GM21390 (cell line): ENCODE data around the gene RRAGB.
"Not testable (repeated sequence)": the region's sequence is repeated elsewhere in the genome, so short reads cannot be mapped to it uniquely, and the experiment has no call there.

Experiments
- ATAC-seq: cut with Tn5 transposase; IDR thresholded peaks from one replicate; pipeline ENCODE4 v1.9.1; 2021; ENCODE audit not compliant: unreplicated experiment

RRAGB gene, protein sequence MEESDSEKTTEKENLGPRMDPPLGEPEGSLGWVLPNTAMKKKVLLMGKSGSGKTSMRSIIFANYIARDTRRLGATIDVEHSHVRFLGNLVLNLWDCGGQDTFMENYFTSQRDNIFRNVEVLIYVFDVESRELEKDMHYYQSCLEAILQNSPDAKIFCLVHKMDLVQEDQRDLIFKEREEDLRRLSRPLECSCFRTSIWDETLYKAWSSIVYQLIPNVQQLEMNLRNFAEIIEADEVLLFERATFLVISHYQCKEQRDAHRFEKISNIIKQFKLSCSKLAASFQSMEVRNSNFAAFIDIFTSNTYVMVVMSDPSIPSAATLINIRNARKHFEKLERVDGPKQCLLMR

DNA sequence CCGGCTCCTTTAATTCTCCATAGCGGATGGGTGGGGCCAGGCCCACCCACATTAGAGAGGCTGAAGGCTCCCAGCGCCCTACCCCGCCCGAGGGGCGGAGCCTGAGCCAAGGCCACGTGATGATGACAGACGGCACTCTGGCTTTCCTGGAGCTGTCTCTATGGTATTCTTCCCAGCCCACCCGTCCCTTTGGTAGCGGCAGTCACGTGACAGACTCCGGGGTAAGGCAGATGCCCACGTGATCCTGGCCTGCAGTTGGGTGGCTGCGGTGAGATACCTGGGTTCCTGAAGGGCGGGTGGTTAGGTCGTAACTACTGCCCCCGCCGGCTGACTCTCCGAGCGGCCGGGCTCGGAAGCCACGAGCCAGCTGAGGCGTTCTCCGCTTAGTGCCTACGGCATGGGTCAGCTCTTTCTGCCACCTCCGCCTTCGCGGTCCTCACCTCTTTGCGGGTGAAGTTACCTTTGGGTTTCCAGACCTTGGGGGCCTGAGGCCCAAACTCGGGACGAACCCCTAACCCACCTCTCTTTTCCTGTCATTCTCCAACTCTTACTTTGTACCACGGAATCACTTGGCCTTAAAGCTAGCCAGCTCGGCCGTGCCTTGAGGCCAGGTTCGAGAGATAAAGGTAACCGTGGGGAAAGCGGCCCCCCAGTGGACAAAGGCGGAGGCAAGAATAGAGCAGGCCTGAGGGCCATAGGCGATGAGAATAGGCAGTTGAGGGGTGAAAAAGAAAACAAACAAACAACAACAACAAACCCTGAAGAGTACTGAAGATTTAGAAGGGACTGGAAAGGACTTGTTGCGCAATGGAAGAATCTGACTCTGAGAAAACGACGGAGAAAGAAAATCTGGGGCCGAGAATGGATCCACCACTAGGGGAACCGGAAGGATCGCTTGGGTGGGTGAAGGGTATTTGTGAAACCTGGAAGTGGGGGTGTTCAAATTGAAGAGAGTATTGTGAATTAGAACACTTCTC, at the start of gene RRAGB:
TSS of gene RRAGB (plus strand) at position 229 of the 977 bp plus-strand sequence. CDS start at position 808, 579 bp downstream.
- ATAC-seq: peak; percentile 98

DNA sequence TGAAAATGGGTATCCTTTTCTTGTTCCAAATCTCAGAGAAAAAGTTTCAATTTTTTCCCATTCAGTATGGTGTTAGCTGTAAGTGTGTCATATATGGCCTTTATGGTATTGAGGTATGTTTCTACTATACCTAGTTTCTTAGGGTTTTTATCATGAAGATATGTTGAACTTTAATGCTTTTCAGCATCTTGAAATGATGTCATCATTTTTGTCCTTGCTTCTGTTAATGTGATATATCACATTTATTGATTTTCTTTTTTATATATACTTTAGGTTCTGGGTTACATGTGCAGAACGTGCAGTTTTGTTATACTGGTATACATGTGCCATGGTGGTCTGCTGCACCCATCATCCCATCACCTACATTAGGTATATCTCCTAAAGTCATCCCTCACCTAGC, 49.5 kb upstream of the RRAGB start:
- no peak for ATAC-seq

DNA sequence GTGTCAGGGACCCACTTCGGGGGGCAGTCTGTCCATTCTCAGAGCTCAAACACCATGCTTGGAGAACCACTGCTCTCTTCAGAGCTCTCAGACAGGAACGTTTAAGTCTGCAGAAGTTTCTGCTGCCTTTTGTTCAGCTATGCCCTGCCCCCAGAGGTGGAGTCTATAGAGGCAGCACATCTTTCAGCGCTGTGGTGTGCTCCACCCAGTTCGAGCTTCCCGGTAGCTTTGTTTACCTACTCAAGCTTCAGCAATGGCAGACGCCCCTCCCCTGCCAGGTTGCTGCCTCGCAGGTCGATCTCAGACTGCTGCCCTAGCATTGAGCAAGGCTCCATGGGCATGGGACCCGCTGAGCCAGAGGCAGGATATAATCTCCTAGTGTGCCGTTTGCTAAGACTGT, 29.0 kb upstream of the RRAGB start:
- not testable (repeated sequence) for ATAC-seq

DNA sequence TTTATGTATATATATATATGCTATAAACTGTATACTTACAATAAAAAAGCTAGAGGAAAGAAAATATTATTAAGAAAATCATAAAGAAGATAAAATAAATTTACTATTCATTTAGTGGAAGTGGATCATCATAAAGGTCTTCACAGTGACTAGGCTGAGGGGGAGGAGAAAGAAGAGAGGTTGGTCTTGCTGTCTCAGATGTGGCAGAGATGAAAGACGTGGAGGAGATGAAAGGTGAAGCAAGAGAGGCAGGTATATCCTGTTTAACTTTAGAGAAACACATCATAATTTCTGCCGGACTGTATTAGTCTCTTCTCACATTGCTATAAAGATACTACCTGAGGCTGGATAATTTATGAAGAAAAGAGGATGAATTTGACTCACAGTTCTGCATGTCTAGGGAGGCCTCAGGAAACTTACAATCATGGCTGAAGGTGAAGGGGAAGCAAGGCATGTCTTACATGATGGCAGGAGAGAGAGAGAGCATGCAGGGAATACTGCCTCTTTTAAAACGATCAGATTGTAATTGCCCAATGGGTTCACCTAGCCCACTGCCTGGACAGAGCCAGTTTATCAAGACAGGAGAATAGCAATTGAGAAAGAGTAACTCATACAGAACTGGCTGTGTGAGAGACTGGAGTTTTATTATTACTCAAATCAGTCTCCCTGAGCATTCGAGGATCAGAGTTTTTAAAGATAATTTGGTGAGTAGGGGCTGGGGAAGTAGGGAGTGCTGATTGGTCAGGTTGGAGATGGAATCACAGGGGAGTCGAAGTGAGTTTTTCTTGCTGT, 22.1 kb upstream of the RRAGB start:
- ATAC-seq: no peak

DNA sequence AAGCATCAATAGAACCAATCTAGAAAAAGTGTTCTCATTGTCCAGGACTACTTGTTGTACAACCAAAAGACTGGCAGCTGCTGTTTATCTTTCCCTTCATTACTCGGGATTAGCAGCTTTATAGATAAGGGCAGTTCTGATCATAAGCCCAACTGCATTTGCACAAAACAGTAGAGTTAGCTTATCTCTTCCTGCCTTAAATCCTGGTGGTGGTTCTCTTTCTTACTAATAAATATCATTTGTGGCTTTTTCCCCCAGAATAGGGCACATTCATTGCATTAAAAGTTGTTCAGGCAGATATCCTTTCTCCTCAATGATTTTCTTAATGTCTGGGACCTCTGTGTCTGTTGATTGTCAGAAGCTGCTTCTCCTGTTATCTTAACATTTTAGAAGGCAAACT, 20.2 kb upstream of the RRAGB start:
- ATAC-seq: no peak

DNA sequence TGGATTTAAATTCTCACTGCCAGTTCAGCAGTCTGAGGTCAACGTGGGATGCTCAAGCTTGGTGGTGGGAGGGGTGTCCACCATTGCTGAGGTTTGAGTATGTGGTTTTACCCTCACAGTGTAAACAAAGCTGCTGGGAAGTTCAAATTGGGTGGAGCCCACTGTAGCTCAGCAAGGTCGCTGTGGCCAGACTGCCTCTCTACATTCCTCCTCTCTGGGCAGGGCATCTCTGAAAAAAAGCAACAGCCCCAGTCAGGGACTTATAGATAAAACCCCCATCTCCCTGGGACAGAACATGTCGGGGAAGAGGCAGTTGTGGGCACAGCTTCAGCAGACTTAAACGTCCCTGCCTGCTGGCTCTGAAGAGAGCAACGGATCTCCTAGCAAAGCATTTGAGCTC, 14.9 kb upstream of the RRAGB start:
- ATAC-seq: no peak

DNA sequence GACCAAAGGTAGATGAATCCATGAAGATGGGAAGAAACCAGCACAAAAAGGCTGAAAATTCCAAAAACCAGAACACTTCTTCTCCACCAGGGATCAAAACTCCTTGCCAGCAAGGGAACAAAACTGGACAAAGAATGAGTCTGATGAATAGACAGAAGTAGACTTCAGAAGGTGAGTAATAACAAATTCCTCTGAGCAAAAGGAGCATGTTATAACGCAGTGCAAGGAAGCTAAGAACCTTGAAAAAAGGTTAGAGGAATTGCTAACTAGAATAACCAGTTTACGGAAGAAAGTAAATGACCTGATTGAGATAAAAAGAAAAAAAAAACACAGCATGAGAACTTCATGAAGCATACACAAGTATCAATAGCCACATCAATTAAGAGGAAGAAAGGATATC, 14.1 kb upstream of the RRAGB start:
- ATAC-seq: not testable (repeated sequence)

DNA sequence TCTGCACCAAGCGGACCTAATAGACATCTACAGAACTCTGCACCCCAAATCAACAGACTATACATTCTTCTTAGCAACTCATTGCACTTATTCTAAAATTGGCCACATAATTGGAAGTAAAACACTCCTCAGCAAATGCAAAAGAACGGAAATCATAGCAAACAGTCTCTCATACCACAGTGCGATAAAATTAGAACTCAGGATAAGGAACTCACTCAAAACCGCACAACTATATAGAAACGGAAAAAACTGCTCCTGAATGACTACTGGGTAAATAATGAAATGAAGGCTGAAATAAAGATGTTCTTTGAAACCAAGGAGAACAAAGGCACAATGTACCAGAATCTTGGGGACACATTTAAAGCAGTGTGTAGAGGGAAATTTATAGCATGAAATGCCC, 12.5 kb upstream of the RRAGB start:
- not testable (repeated sequence) for ATAC-seq

DNA sequence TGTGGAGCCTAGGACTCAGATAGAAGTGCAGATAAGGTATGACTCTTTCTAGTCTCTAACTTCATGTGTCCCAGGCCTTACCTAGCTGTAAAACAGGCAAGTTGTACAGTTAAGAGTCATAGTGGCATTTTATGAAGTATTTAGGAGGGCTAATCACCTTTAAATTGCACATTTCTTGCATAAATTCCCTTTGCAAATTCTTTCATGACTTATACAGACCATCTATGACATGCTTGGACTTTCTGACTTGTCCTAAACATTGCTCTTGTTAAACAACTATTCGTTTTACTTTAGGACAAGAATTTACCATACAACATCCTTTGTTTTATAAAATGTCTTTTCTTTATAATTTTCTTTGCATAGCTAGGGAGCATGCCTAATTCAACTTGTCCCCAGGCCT, 7.8 kb upstream of the RRAGB start:
- no peak for ATAC-seq

DNA sequence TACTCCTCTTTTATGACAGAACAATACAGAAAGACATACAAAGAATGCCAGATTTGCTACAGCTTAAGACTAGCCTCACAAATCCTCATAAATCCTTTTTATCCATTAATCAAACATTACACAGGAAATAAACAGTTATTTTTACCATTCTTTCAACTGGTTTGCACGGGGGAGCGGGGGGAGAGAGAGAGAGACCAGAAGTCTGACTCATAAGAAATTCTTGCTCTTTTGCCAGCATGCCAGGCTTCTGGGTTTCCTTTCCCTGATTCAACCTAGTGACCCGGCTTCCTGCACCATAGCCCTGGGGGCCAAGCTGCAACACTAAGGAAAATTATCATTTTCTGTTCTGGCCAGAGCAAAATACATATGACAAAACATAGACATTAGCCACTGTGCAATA, 6.8 kb upstream of the RRAGB start:
- ATAC-seq: no peak

DNA sequence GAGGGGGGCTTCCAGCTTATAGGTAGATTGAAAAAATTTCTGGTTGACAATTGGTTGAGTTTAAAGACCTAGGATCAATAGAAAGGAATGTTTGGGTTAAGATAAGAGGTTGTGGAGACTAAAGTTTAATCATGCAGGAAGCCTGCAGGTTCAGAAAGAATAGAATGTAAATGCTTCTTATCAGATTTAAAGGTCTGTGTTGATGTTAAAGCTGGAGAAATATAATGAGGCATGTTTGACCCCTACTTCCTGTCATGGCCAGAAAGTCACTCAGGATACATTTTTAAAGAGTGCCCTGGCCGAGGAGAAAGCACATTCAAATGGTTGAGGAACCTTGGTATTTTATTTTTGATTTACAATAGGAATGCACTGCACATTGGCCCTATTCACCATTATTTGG, 3.9 kb upstream of the RRAGB start:
- no peak for ATAC-seq

DNA sequence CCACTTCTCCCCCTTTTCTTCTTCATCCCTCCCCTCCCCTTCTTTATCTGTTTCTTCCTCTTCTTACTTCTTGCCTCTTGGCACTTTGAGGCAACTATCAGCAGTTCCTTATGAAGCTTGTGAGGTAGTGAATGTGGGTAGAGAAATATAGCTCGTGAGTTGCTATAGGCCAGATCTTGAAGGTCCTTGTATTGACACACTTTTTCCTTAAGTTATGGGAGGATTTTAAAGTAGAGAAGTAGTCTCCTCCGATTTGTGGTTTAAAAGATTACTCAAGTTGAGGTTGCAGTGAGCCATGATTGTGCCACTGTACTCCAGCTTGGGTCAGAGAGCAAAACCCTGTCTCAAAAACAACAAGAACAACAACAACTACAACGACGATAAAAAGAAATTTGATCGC, 3.4 kb upstream of the RRAGB start:
- no peak for ATAC-seq

DNA sequence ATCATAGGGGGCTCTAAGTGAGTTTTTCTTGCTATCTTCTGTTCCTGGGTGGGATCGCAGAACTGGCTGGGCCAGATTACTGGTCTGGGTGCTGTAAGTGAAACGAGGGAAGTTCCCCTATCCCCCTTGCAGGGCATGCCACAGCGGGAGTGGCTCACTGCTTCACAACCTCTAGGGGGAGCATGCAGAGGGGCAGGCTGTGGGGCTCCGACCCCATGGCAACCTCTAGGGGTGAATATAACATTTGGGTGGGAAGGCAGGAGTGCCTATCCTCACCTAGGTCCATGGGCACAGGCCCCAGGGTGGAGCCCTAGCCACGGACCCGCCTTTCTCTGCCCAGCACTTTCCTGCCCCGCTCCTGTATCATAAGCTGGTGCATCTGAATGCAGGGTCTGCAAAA, 1.7 kb upstream of the RRAGB start:
- ATAC-seq: no peak

DNA sequence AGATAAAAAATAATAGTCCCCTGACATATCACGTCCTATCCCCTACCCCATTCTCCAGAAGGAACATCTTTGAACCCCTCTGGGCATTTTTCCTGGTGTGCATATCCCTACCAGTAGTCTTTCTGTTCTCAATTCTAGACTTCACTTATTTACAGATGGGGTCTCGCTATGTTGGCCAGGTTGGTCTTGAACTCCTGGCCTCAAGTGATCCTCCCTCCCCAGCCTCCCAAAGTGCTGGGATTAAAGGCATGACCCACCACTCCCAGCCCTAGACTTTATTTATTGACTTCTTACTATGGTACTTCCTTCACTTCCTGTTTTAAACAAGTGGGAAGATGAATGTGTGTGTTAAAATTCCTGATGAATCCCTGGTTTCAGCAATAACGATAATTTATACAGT, 612 bp upstream of the RRAGB start:
- no peak for ATAC-seq

DNA sequence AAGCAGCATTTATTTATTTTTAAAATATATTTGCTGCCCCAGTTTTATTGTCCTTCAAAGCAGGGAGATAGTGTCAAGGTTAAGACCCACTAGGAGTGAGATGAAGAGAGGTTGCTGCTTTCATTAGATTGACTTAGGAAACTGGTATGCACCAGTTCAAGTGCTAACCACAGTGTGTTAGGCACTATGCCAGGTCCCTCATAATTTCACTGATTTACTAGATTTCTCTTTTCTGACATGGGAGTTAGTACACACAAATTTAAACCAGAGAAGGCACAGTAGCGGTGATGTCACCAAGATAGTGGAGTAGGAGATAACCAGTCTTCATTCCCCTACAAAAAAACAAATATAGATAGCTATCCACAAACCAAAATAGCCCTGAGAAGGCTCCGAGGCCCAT, 14.3 kb downstream of the RRAGB start:
- ATAC-seq: no peak

DNA sequence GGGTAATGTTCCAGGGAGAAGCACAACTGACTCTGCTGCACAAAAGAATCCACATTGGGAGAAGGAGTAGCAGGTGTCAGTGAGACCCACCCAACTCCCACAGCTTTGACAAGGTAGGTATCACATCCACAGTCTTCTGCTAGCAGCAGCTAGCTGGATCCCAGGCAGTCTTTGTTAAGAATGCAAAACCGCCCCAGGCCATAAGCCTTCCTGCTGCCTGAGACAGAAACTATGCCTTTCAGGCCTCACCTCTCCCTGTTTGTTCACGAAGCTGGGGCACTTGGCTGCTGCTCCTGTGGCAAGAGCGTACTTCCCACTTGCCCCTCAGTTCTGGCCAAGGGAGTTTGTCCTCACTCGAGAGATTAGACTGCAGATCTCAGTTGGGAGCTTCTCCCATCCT, 21.4 kb downstream of the RRAGB start:
- ATAC-seq: no peak

DNA sequence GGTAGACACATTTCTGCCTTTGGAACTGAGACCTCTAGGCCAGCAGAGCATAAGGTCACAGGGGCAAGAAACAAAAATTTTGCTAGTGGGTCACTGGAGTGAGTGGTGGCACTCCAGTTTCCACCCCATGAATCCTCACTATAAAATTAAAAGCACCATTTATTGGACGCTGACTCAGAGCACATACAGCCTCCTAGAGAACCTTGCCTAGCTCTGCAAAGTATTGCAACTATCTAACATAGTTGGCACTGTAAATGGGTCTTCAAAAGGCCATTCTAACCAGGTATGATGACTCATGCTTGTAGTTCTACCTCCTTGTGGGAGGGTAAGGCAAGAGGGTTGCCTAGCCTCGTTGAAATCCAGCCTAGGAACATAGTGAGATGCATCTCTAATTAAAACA, 25.1 kb downstream of the RRAGB start:
- no peak for ATAC-seq

DNA sequence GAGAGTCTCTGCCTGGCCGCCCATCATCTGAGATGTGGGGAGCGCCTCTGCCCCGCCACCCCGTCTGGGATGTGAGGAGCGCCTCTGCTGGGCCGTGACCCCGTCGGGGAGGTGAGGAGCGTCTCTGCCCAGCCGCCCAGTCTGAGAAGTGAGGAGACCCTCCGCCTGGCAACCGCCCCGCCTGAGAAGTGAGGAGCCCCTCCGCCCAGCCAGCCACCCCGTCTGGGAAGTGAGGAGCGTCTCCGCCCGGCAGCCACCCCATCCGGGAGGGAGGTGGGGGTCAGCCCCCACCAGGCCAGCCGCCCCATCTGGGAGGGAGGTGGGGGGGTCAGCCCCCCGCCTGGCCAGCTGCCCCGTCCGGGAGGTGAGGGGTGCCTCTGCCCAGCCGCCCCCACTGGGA, 30.9 kb downstream of the RRAGB start:
- not testable (repeated sequence) for ATAC-seq

DNA sequence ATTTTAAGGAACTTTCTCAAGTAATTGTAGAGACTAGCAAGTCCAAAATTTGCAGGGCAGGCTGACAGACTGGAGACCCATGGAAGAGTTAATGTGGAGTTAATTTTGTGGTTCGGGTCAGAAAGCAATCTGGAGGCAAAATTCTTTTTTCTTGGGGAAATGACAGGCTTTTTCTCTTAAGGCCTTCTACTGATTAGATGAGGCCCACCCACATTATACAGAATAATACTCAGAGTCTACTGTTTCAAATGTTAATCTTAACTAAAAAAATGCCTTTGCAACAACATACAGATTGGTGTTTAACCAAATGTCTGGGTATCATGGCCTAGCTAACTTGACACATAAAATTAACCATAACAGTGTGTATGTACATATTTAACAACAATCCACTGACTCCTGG, 32.7 kb downstream of the RRAGB start:
- no peak for ATAC-seq

DNA sequence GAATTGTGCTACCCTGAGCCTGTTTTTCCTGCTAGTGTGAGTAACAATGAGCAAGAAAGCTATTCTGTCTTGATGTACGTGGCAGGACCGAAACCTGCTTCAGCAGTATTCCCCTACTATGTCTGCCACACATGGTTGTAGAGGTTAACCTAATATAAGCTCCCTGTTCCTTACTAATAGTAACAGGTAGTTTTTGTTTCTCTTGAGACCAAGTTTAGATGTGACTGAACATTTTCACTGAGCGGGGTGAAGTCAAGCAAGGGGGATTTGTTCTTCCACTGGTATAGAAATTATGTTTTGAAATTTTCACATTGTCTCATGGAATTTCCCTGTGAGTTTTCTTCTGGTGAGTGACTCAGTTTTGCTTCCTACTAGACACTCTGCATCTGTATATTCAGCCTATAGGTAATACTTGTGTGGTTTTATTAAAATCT, 37.3 kb downstream of the RRAGB start:
- peak; percentile 91 for ATAC-seq

DNA sequence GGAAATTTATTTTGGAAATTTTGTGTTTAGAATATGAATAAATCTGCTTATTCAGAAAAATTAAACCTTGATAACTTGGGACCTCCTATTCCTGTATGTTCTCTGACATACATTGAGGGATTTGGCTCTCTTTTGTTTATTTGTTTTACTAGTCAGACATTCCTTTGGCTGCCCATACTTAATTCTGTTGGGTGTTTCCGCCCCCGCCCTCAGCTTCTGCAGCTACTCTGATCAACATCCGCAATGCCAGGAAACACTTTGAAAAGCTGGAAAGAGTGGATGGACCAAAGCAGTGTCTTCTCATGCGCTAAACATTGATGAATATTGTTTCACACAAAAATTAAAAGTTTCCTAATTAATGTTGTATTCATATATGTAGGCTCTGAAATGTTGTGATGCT, 40.5 kb downstream of the RRAGB start:
- ATAC-seq: no peak
